Vagina (tissue), 2 donors: ENCODE data around the gene GSG1L.

Source experiments
- POLR2A ChIP-seq, 2 donors: fragments of 450-650 bp; IDR thresholded peaks; one replicate each; pipeline ENCODE4 v1.6.1; 2017; ENCODE audit warnings: antibody characterized with exemption in 2 of 2, mild to moderate bottlenecking in 2 of 2, moderate library complexity in 2 of 2
- TF ChIP-seq, protein P1 (sequence below), 3 experiments: fragments of 450-650 bp in 2 of 3; fragments of 200-600 bp in 1 of 3; sonication (generic) in 1 of 3; IDR thresholded peaks; one replicate each; pipeline ENCODE4 v1.5.1; 2017 to 2019; ENCODE audit warnings: antibody characterized with exemption in 3 of 3, mild to moderate bottlenecking in 2 of 3, moderate library complexity in 2 of 3

DNA sequence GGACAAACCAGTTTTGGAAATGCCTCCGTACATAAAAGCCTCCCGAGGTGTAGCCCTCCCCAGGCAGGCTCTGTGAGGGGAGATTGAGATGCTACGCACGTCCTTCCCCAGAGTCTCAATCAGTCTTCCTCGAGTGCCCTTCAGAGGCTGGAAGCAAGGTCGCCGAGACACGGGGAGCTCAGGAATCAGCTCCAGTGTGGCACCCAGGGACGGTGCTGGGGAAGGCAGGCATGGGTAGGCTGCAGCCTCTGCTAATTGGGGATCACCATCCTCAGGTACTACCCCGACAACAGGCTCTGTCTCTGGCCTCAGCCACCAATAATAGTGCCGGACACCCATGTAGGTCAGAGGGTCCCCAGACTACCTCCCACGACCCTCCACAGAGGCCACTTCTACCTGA is 28.1 kb upstream of the GSG1L start:
- TF ChIP-seq, protein P1, sequence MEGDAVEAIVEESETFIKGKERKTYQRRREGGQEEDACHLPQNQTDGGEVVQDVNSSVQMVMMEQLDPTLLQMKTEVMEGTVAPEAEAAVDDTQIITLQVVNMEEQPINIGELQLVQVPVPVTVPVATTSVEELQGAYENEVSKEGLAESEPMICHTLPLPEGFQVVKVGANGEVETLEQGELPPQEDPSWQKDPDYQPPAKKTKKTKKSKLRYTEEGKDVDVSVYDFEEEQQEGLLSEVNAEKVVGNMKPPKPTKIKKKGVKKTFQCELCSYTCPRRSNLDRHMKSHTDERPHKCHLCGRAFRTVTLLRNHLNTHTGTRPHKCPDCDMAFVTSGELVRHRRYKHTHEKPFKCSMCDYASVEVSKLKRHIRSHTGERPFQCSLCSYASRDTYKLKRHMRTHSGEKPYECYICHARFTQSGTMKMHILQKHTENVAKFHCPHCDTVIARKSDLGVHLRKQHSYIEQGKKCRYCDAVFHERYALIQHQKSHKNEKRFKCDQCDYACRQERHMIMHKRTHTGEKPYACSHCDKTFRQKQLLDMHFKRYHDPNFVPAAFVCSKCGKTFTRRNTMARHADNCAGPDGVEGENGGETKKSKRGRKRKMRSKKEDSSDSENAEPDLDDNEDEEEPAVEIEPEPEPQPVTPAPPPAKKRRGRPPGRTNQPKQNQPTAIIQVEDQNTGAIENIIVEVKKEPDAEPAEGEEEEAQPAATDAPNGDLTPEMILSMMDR (IDR thresholded peaks at IDR 0.05), result no peak
- TF ChIP-seq POLR2A (IDR thresholded peaks at IDR 0.05), result no peak
